ENCODE data around the gene CD276.
A peak's percentile ranks its signal among the peaks of the same experiment; 100 is the strongest.
"Not testable (repeated sequence)": the region's sequence is repeated elsewhere in the genome, so short reads cannot be mapped to it uniquely, and the experiment has no call there.

The CD276 gene

DNA sequence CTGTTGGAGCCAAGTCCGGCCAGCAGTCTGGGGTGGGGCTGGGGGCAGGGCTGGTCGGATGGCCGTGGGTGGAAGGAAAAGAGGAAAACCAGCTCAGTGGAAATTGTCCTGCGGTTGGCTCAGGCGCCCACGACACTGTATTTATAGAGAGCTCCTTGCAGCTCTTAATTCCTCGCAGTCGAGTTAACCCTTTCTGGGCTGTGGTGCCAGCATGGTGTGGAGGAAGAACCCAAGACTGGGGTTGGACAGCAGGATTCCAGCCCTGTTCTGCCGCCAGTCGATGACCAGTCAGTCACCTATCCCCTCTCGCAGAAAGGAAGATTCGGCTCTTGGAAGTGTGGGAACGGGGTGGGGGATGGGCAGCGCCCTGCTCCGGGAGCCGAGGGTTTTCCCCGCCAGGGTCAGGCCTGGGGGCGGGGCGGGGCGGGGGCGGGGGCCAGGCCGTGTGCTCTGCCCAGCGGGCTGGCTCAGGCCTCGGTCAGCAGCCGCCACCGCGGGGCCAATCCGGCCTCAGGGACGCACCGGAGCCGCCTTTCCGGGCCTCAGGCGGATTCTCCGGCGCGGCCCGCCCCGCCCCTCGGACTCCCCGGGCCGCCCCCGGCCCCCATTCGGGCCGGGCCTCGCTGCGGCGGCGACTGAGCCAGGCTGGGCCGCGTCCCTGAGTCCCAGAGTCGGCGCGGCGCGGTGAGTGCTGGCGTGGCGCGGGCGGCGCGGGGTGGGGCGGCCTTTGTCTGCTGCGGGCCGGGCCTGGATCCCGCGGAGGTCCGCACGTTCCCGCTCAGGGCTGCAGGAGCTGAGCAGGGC, at the start of gene CD276:
TSS of gene CD276 (plus strand) at position 607 of the 804 bp plus-strand sequence. CDS start 15,257 bp downstream, outside the sequence.
- no peaks in the 10 kb centered on the region for H3K36me3 ChIP-seq (ENCODE audit: insufficient read depth, low read length)
- peak within 1 kb of the TSS; percentile 92 for H3K4me3 ChIP-seq (ENCODE audit: low read length)
- no peaks in the 10 kb centered on the region for H3K9me3 ChIP-seq (ENCODE audit: low read length)

DNA sequence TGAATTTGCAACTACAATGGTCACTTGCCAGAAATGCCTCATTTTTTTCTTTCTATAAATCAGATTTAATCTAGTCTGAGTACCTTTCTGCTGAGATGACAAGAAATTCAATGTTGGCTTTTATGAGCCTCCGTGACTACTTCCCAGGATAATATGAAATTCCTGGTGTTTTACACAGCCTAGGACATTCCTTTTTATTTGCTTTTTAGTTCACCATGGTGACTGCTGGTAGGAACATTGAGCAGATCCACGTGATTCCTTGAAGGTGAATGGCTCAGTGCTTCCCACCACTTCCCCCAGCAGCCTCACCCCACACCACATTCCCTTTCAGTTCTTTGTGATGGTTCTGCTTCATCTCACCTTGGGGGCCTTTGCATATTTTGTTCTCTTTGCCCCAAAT, 46.7 kb upstream of the CD276 start:
- H3K4me1 ChIP-seq (ENCODE audit: insufficient read depth, low read length) = peaks cover 4% of the 10 kb centered on the region
- H3K36me3 ChIP-seq (ENCODE audit: insufficient read depth, low read length) = no peaks in the 10 kb centered on the region
- H3K9me3 ChIP-seq (ENCODE audit: low read length) = peaks cover 2% of the 10 kb centered on the region
- H2AFZ ChIP-seq (ENCODE audit: low read depth, low read length) = no peak overlapping the region
- no peak overlapping the region for H3K4me3 ChIP-seq (ENCODE audit: low read length)
- H3K27me3 ChIP-seq (ENCODE audit: insufficient read depth, low read length) = peaks cover 5% of the 10 kb centered on the region

More for the DNA sequence above, at the start of gene CD276:
- Histone ChIP-seq H2AFZ (ENCODE audit: low read depth, low read length) (peak within 1 kb of the TSS; percentile 42), H3K27me3 (ENCODE audit: insufficient read depth, low read length) (peaks cover 5% of the 10 kb centered on the region), H3K4me1 (ENCODE audit: insufficient read depth, low read length) (peaks cover 22% of the 10 kb centered on the region)

DNA sequence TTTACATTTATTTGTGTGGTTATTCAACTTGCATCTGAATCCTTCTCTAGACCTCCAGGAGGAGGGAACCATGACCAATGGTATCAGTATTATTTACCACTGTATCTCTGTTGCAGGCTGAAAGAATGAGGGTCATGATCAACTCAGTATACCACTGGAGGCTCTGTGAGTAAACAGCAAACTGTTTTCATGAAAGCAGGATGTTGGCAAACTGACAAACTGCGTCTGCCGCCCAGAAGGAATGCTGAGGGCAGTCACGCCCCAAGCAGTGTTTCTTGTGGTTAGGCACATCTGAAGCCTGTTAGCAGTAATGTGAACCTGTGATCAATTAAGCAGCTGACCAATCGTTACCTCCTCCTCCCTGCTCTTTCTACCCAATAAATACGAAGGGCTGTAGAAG, 44.7 kb upstream of the CD276 start:
- H3K36me3 ChIP-seq (ENCODE audit: insufficient read depth, low read length); H3K9me3 ChIP-seq (ENCODE audit: low read length); H3K4me3 ChIP-seq (ENCODE audit: low read length); H2AFZ ChIP-seq (ENCODE audit: low read depth, low read length); H3K4me1 ChIP-seq (ENCODE audit: insufficient read depth, low read length): not testable (repeated sequence)
- peaks cover 13% of the 10 kb centered on the region for H3K27me3 ChIP-seq (ENCODE audit: insufficient read depth, low read length)

DNA sequence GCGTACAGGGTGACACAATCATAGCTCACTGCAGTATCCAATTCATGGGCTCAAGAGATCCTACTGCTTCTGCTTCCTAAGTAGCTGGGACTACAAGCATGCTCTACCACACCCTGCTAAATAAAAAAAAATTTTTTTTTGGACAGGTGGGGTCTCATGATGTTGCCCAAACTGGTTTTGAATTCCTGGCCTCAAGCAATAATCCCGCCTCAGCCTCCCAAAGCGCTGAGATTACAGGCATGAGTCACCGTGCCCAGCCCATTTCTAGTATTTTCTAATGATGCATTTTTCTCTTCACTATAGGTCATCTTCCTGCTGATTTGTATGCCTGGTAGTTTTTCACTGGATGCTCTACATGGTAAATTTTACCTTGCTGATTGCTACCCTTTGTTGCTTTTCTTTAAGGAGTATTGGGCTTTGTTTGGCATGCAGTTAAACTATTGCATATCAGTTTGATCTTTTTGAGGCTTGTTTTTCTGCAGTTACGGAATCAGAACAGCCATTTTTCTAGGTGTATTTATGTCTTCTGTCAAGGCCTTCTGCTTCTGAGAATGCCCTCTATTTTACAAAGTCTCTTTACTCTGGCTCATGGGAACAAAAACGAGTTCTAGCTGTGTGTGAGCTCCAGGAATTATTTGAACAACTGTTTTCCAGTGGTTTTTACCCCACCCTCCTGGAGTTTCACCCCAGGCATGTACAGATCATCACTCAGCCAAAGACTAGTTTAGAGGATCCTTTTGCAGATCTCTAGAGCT, 36.7 kb upstream of the CD276 start:
- H3K4me1 ChIP-seq (ENCODE audit: insufficient read depth, low read length) = no peaks in the 10 kb centered on the region
- no peaks in the 10 kb centered on the region for H3K9me3 ChIP-seq (ENCODE audit: low read length)
- no peaks in the 10 kb centered on the region for H3K36me3 ChIP-seq (ENCODE audit: insufficient read depth, low read length)
- H3K27me3 ChIP-seq (ENCODE audit: insufficient read depth, low read length) = peaks cover 16% of the 10 kb centered on the region
- H3K4me3 ChIP-seq (ENCODE audit: low read length) = no peak overlapping the region
- no peak overlapping the region for H2AFZ ChIP-seq (ENCODE audit: low read depth, low read length)

DNA sequence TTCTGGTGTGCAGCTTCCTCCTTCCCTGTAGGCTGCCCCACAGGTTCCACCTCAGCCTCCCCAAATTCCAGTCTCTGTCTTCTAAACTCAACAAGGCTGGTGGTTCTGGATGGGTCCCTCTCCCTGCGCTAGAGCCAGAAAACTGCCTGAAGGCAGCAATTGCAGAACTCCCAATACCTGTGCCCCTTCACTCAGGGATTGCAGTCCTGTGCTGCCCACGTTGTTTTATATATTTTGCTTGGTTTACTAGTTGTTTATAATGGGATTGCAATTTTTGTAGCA, 36.2 kb upstream of the CD276 start:
- H3K4me1 ChIP-seq (ENCODE audit: insufficient read depth, low read length) = no peaks in the 10 kb centered on the region
- H3K9me3 ChIP-seq (ENCODE audit: low read length) = no peaks in the 10 kb centered on the region
- no peak overlapping the region for H2AFZ ChIP-seq (ENCODE audit: low read depth, low read length)
- no peaks in the 10 kb centered on the region for H3K36me3 ChIP-seq (ENCODE audit: insufficient read depth, low read length)
- no peak overlapping the region for H3K4me3 ChIP-seq (ENCODE audit: low read length)
- H3K27me3 ChIP-seq (ENCODE audit: insufficient read depth, low read length) = peaks cover 11% of the 10 kb centered on the region

DNA sequence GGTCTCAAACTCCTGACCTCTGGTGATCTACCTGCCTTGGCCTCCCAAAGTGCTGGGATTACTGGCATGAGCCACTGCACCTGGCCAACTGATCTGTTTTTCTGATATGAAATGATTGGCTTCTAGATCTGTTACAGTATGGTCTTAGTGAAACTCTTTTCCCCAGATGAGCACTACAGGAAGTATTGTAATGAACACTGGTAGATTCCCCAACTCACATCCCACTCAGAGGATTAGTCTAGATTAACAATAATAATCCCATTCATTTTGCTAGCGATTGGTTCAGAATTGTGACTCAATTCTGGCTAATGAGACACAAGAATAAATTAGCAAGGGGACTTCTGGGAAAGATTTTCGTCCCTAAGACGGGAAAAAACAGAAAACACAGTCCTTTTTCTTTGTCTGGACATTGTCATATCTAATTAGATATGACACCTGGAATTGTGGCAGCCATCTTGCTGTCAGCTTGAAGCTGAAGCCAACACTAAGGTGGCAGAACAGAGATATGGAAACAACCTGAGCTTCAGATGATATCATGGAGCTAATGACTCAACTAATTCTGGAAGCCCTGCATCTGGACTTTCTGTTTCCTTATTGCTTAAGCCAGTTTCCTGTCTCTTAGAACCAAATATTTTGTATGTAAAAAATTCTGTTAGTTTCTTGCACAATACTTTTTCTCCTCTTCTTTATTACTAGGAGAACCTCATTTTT, 33.6 kb upstream of the CD276 start:
- Histone ChIP-seq H2AFZ (ENCODE audit: low read depth, low read length) (no peak overlapping the region), H3K36me3 (ENCODE audit: insufficient read depth, low read length) (no peaks in the 10 kb centered on the region), H3K4me1 (ENCODE audit: insufficient read depth, low read length) (no peaks in the 10 kb centered on the region), H3K4me3 (ENCODE audit: low read length) (no peak overlapping the region), H3K9me3 (ENCODE audit: low read length) (no peaks in the 10 kb centered on the region), H3K27me3 (ENCODE audit: insufficient read depth, low read length) (peaks cover 7% of the 10 kb centered on the region)

DNA sequence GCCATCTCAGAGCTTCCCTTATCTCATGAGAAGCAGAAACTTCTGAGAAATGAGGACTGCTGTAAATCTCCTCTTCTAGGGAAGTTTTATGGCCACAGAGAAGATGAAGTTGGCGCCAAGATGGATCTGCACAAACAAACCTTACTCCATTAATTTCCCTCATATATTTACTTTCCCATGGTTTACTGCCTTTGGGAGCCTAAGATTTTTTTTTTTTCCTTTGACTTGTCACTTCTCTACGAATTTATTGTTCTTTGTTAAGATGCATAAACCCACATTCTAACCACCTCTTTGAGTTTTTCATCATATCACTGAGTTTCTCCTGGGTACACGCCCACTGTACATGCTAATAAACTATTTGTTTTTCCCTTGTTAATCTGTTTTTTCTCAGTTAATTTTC, 29.5 kb upstream of the CD276 start:
- no peak overlapping the region for H3K4me3 ChIP-seq (ENCODE audit: low read length)
- peaks cover under 1% of the 10 kb centered on the region for H3K27me3 ChIP-seq (ENCODE audit: insufficient read depth, low read length)
- H3K9me3 ChIP-seq (ENCODE audit: low read length) = no peaks in the 10 kb centered on the region
- no peak overlapping the region for H2AFZ ChIP-seq (ENCODE audit: low read depth, low read length)
- no peaks in the 10 kb centered on the region for H3K36me3 ChIP-seq (ENCODE audit: insufficient read depth, low read length)
- H3K4me1 ChIP-seq (ENCODE audit: insufficient read depth, low read length) = no peaks in the 10 kb centered on the region

DNA sequence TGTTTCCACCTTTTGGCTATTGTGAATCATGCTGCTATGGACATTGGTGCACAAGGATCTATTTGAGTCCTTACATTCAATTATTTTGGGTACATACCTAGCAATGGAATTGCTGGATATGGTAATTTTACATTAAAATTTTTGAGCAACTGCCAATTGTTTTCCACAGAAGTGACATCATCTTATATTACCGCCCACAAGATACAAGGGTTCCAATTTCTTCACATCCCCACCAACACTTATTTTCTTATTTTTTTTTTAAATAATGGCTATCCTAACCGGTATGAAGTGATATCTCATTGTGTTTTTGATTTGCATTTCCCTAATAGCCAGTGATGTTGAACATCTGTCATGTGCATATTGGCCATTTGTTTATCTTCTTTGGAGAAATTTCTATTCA, 28.5 kb upstream of the CD276 start:
- H3K36me3 ChIP-seq (ENCODE audit: insufficient read depth, low read length) = no peaks in the 10 kb centered on the region
- no peak overlapping the region for H3K4me3 ChIP-seq (ENCODE audit: low read length)
- peaks cover 4% of the 10 kb centered on the region for H3K27me3 ChIP-seq (ENCODE audit: insufficient read depth, low read length)
- no peak overlapping the region for H2AFZ ChIP-seq (ENCODE audit: low read depth, low read length)
- H3K9me3 ChIP-seq (ENCODE audit: low read length) = no peaks in the 10 kb centered on the region
- no peaks in the 10 kb centered on the region for H3K4me1 ChIP-seq (ENCODE audit: insufficient read depth, low read length)

DNA sequence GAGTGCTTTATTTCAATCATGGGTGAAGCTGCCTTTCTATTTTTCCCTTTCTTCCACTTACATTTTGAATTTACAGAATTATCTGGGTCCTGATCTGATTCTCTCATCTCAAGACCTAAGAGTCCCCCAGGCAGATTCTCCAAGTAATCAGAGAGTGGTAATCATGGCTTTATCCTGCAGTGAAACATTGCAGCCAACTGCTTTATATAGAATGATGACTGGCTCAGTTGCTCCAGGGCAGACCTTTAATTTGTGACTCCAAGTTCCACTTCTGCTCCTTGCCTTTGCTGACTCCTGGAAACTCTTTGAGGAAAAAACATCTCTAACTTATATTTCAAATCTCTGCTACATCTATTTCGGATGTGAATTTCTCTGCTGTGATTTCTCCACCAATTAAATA, 25.5 kb upstream of the CD276 start:
- Histone ChIP-seq H3K27me3 (ENCODE audit: insufficient read depth, low read length) (peaks cover 6% of the 10 kb centered on the region), H3K4me3 (ENCODE audit: low read length) (no peak overlapping the region), H3K36me3 (ENCODE audit: insufficient read depth, low read length) (no peaks in the 10 kb centered on the region), H2AFZ (ENCODE audit: low read depth, low read length) (no peak overlapping the region), H3K4me1 (ENCODE audit: insufficient read depth, low read length) (no peaks in the 10 kb centered on the region), H3K9me3 (ENCODE audit: low read length) (no peaks in the 10 kb centered on the region)

DNA sequence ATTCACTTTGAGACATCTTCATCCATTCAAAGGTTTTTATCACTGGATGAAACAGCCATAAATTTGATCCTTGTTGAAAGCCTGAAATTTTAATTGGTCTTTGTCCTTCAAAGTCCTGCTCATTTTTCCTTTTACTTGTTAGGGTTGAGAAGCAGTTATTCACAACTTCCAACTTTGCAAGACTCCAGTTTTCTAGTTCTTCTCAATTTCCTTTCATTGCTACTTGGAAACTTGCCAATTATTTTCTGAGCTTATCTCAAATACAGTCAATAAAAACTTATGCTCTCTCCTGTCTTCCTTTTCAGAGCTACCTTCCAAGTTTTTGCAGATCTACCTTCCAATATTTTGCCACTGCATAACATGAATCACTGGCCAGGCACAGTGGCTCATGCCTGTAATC, 23.7 kb upstream of the CD276 start:
- Histone ChIP-seq H3K36me3 (ENCODE audit: insufficient read depth, low read length) (no peaks in the 10 kb centered on the region), H3K27me3 (ENCODE audit: insufficient read depth, low read length) (peaks cover 6% of the 10 kb centered on the region), H3K4me1 (ENCODE audit: insufficient read depth, low read length) (no peaks in the 10 kb centered on the region), H3K9me3 (ENCODE audit: low read length) (no peaks in the 10 kb centered on the region), H3K4me3 (ENCODE audit: low read length) (no peak overlapping the region), H2AFZ (ENCODE audit: low read depth, low read length) (no peak overlapping the region)

DNA sequence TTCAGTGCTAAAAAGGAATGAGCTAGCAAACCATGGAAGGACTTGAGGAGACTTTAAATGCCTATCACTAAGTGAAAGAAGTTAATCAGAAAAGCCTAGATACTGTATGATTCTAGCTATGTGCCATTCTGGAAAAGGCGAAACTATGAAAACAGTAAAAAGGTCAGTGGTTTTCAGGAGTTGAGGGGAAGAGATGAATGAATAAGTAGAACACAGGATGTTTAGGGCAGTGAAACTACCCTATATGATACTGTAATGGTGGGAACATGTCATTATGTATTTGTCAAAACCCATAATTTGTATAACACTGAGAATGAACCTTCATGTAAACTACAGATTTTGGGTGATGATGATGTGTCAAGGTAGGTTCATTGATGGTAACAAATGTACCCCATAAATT, 9.6 kb upstream of the CD276 start:
- H3K27me3 ChIP-seq (ENCODE audit: insufficient read depth, low read length) = peaks cover 4% of the 10 kb centered on the region
- no peaks in the 10 kb centered on the region for H3K9me3 ChIP-seq (ENCODE audit: low read length)
- no peaks in the 10 kb centered on the region for H3K36me3 ChIP-seq (ENCODE audit: insufficient read depth, low read length)
- H3K4me3 ChIP-seq (ENCODE audit: low read length) = no peak overlapping the region
- no peak overlapping the region for H2AFZ ChIP-seq (ENCODE audit: low read depth, low read length)
- no peaks in the 10 kb centered on the region for H3K4me1 ChIP-seq (ENCODE audit: insufficient read depth, low read length)

DNA sequence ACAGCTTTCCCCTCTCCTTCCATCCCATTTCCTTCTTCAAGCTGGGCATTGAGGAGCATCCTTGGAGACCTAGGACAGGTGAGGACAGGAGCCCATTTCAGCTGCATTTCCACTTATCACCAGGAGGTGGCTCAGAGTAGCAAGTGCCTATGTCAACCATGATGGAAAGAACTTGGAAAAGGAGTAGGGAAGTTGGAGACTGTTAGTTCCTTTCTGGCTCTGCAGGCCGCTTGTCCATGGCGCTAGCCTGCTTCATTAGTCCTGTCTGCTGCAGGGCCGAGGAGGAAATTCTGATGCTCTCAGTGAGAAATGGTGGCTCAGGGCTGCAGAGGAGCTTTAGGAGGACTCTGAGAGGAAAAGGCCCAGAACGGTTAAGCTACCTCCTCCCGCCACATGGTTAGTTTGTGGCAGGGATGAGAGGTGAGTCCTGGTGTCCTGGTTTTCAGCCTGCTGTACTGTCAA, 7.0 kb upstream of the CD276 start:
- no peaks in the 10 kb centered on the region for H3K9me3 ChIP-seq (ENCODE audit: low read length)
- no peaks in the 10 kb centered on the region for H3K4me1 ChIP-seq (ENCODE audit: insufficient read depth, low read length)
- H2AFZ ChIP-seq (ENCODE audit: low read depth, low read length) = no peak overlapping the region
- H3K27me3 ChIP-seq (ENCODE audit: insufficient read depth, low read length) = peaks cover 6% of the 10 kb centered on the region
- H3K4me3 ChIP-seq (ENCODE audit: low read length) = no peak overlapping the region
- no peaks in the 10 kb centered on the region for H3K36me3 ChIP-seq (ENCODE audit: insufficient read depth, low read length)

DNA sequence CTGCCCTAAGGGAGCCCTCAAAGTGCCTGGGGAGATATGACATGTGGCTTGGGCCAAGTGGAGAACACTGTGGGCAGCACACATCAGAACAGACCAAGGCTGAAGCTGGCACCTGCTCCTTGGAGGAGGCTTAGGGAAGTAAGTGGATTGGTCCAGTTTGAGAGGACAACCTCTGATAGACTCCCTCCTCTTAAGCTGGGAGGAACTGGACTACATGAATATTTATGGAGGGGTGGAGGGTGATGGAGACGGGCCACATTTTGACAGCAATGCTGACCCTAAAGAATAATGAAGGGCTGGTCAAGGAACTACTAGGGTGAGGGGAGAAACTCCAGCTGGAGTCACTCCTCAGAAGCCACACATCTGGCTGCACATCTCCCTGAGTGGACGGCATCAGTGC, 6.5 kb upstream of the CD276 start:
- Histone ChIP-seq H3K27me3 (ENCODE audit: insufficient read depth, low read length) (peaks cover 9% of the 10 kb centered on the region), H3K4me1 (ENCODE audit: insufficient read depth, low read length) (no peaks in the 10 kb centered on the region), H3K4me3 (ENCODE audit: low read length) (no peak overlapping the region), H2AFZ (ENCODE audit: low read depth, low read length) (no peak overlapping the region), H3K36me3 (ENCODE audit: insufficient read depth, low read length) (no peaks in the 10 kb centered on the region), H3K9me3 (ENCODE audit: low read length) (no peaks in the 10 kb centered on the region)

Measured in neuron (in vitro differentiated cells).